Measurements from ENCODE around the gene SLC12A5.

SLC12A5 gene

GRCh38 chr20:46030284-46031013, 1.4 kb downstream of the SLC12A5 start:
- no peak for DNase-seq

DNA sequence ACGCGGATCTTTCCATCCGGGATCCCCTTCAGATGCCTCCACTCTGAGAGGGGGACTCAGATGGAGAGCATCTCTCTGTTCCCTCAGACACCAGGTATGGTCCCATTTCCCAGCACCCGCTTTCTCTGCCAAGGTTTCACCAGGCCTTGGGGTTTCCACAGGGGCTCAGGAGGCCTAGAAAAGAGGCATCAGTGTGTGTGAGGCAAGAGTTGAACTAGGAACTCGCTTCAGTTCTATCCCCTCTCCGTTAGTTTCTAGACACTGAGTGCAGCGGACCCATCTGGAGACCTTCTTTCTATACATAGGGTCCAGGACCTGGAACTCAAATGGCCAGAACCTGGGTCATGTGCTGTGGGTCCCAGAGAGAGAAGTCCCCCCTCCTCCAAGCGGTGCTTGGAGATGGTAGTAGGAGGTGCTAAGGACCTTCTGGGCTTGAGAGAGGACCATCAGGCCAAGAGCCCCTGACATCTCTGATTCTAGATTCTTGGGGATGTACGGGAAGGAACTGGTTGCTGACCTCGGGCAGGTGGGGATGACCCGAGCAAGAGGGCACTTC, 2.1 kb downstream of the SLC12A5 start:
- no peak for DNase-seq

GRCh38 chr20:46031701-46032254, 2.8 kb downstream of the SLC12A5 start:
- DNase-seq = peak; percentile 45

GRCh38 chr20:46034039-46034438, 5.0 kb downstream of the SLC12A5 start:
- no peak for DNase-seq

DNA sequence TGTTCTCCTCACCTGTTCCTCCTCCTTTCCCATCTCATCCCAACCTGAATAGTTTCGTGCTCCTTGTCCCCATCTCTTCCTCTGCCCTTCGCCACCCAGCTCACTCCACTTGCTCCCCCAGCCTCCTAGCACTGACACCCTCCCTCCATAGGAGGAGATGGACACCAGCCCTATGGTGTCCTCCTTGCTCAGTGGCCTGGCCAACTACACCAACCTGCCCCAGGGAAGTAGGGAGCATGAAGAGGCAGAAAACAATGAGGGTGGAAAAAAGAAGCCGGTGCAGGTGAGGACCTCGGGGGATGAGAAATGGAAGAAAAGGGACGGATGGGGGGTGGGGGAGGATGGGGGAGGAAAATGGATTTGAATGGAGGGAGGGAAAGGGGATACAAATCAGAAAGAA, 6.2 kb downstream of the SLC12A5 start:
- no peak for DNase-seq

- no peak for DNase-seq
Observed at GRCh38 chr20:46035713-46036112, 6.7 kb downstream of the SLC12A5 start.

- DNase-seq = no peak
Observed at GRCh38 chr20:46036370-46036769, 7.4 kb downstream of the SLC12A5 start.

DNA sequence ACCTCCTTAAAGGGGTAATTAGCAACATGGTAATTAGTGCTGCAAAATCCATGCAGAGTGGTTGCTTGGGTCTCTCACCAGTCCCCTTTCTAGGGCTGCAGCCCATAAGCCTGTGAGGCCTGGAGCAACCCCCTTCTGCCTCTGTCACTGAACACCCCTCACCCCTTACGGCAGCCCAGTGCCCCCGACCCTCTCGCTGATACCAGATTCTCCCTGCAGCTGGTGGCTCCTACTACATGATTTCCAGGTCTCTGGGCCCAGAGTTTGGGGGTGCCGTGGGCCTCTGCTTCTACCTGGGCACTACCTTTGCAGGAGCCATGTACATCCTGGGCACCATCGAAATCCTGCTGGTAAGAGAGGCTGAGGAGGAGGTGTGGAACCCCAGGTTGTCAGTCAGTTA, 8.0 kb downstream of the SLC12A5 start:
- DNase-seq = no peak

GRCh38 chr20:46040902-46041535, 12.0 kb downstream of the SLC12A5 start:
- no peak for DNase-seq

- DNase-seq = no peak
Observed at GRCh38 chr20:46043556-46043955, 14.5 kb downstream of the SLC12A5 start.

- DNase-seq = no peak
Observed at GRCh38 chr20:46044896-46045295, 15.9 kb downstream of the SLC12A5 start.

- DNase-seq = no peak
Observed at GRCh38 chr20:46046588-46047310, 17.7 kb downstream of the SLC12A5 start.

GRCh38 chr20:46047821-46048220, 18.8 kb downstream of the SLC12A5 start:
- DNase-seq = no peak

DNA sequence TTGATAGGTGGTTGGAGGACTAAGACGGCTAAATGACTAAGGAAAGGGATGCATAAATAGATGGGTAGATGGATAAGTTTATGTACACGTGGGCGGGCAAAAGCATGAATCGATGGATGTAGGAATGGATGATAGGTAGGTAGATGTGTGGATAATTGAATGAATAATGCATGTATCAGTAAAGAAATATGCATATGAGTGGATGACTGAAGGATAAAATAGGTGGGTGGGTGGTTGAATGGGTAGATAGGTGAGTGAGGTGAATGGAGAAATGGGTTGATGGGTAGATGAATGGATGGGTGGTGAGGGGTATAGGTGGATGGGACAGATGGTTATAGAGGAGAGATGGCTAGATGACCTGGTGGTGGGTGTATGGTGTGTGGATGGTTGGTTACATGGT, 20.2 kb downstream of the SLC12A5 start:
- DNase-seq = no peak

DNA sequence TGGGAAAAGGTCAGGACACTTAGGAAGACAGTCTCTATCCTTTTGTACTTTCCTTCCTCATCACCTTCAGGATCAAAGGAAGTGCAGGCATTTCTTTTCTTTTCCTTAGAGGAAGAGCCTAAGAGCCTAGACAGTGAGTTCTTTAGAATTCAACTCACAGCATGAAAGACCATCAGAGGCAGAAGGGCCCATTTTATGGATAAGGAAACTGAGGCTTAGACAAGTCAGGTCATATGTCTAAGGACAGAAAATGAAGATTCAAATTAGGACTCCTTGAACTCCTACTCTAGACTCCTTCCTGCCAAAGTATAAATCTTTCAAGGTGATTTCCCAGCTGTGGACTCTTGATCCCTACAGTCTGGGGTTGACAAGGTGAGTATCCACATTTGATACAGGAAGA, 20.8 kb downstream of the SLC12A5 start:
- no peak for DNase-seq

DNA sequence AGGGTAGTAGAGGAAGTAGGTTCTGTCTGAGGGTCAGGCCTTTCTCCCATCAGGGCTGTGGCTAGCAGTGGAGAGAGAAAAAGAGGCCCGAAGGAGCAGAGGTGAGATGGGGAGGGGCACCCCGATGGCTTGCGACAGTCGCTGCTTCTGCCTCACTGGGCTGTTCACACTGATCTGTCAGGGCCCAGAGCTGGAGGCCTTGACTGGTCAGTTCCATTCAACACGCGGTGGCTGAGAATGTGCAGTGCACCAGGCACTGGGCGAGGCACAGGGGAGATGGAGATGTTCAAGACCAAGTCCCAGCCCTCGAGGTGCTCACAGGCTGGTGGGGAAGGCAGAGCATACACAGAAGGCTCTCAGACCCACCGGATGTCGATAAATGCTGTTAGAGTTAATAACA, 21.4 kb downstream of the SLC12A5 start:
- DNase-seq = no peak

DNA sequence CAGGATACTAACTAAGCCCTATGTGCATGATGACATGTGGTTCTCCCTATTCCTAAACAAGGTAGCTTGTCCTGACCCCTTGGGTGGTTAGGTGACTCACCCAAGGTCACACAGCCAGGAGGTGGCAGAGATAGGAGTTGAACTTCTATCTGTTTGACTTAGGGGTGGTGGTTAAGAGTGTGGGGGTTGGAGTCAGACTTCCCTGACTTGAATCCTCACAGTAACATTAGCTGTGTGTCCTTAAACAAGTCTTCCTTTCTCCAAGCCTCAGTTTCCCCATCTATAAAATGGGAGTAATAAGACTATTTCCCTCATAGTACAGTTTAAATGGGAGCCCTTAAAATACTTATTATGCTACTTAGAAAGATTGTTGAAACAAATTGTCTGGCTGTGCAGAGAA, 21.9 kb downstream of the SLC12A5 start:
- DNase-seq = no peak

DNA sequence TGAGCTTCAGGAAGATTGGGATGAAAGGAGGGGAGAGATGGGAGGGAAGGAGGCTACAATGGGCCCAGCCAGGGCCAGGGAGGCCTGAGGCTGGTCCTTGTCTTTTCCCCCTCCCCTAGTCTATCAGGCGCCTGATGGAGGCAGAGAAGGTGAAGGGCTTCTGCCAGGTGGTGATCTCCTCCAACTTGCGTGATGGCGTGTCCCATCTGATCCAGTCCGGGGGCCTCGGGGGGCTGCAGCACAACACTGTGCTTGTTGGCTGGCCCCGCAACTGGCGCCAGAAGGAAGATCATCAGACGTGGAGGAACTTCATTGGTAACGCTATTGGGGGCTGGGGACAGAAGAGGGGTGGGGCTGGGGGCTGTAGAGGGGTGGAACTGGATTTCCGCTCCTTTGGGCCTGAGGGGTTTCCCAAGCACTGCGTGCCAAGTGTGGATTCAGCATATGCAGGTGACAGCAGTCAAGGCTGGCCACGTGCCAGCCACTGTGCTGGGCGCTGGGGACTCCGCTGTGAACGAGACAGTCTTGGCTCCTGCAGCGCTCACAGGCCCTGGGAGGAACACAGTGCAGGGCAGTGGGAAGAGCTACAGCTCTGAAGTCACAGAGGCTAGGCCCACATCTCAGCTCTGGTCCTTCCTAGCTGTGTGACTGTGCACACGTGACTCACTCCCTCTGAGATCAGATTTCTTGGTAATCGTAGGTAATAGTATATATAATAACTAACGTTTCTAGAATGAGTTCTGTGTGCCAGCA, 22.7 kb downstream of the SLC12A5 start:
- DNase-seq = no peak

GRCh38 chr20:46053416-46053815, 24.4 kb downstream of the SLC12A5 start:
- no peak for DNase-seq

GRCh38 chr20:46054606-46055005, 25.6 kb downstream of the SLC12A5 start:
- DNase-seq = no peak

GRCh38 chr20:46055269-46055668, 26.3 kb downstream of the SLC12A5 start:
- DNase-seq = no peak

DNA sequence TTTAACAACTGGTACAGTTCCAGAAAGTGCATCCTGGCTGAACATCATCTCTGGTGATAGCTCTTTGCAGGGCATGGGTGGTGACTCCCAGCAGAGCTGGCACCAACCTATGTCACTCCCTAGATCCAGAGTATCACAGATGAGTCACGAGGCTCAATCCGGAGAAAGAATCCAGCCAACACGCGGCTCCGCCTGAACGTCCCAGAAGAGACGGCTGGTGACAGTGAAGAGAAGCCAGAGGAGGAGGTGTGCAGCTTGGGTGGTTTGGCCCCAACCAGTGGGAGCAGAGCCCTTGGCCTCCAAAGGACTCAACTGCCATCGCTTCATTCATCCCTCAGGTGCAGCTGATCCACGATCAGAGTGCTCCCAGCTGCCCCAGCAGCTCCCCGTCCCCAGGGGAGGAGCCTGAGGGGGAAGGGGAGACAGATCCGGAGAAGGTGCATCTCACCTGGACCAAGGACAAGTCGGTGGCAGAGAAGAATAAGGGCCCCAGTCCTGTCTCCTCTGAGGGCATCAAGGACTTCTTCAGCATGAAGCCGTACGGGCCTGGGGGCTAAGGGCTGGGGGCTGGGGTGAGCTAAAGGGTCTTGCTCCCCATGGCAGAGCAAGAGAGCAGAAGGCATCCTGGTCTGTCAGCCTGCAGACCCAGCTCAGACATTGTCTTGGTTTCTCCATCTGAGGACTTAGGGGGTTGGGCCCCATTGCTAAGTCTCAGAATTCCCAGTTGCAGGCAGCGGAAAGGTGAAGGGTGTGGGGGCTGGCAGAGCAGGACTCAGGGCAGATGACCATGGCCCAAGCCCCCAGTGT, 27.2 kb downstream of the SLC12A5 start:
- DNase-seq = no peak

Measured in NCI-H2107 (cell line).